ENCODE data around the gene ZNF367.

- TF ChIP-seq CTCF (IDR thresholded peaks at IDR 0.05; ENCODE audit: low read depth, low read length) (no peak), EZH2phosphoT487 (IDR thresholded peaks at IDR 0.05; ENCODE audit: low read depth) (no peak)
These were observed 73.6 kb downstream of the ZNF367 start for GRCh38 chr9:96344458-96345180.
